Measurements from ENCODE around the gene OTOP1.

DNA sequence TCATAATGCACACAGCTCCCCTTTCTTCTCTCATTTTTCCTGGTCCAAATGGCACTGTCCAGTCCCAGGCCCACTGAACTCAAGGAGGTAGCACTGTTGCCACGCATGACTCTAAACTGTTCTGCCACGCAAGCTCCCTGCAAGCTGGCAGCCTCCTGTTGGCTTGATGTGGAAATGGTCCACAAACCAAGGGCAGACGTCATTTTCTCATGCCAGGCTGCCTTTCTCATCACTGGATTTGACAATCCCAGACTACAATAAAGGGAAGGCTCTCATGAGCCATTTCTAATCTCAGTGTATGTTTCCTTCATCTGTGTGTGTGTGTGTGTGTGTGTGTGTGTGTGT, 22.4 kb downstream of the OTOP1 start:
- TF ChIP-seq GATA2 (IDR thresholded peaks at IDR 0.05; ENCODE audit: low read depth, low read length) (no peak), GATA3 (IDR thresholded peaks at IDR 0.05; ENCODE audit: low read depth, low read length) (no peak)

All from SH-SY5Y (cell line).